WTC11 (cell line): Measurements from ENCODE around the gene PCNX1. TPM values are rescaled to one million over a fixed set of nuclear protein-coding genes. Genes with fewer than 3 reads are reported as not detected.

ENCODE experiments used
- ATAC-seq: fragments of 200-7000 bp; cut with Tn5 transposase; 2 replicates; pipeline ENCODE4 v1.10.0; 2021; ENCODE audit warnings: mild to moderate bottlenecking, moderate library complexity
- CTCF ChIA-PET: fragments of 300-600 bp; sonication (Branson Sonifier 250); formaldehyde crosslinking; loops from one replicate; lab custom pipeline; 2021; ENCODE audit warnings: antibody characterized with exemption; lab: Charles Lee
- POLR2A ChIA-PET: fragments of 350-600 bp; sonication (Branson Sonifier 250); formaldehyde crosslinking; loops from one replicate; lab custom pipeline; 2021; ENCODE audit warnings: antibody characterized with exemption; lab: Charles Lee
- DNase-seq: peaks from one replicate; pipeline ENCODE4 v3.0.0; 2021; ENCODE audit warnings: low spot score
- H3K27ac Mint-ChIP-seq: 2 replicates; pipeline ENCODE4 v1.8.0; 2021; ENCODE audit warnings: mixed read lengths
- H3K27me3 Mint-ChIP-seq: 2 replicates; pipeline ENCODE4 v1.8.0; 2021; ENCODE audit warnings: low read depth, mild to moderate bottlenecking, moderate library complexity, mixed read lengths
- H3K36me3 Mint-ChIP-seq: 2 replicates; pipeline ENCODE4 v1.8.0; 2021; ENCODE audit warnings: mixed read lengths
- H3K4me1 Mint-ChIP-seq: 2 replicates; pipeline ENCODE4 v1.8.0; 2022; ENCODE audit warnings: mixed read lengths
- H3K4me3 Mint-ChIP-seq: 2 replicates; pipeline ENCODE4 v1.8.0; 2021; ENCODE audit warnings: mild to moderate bottlenecking, moderate library complexity, mixed read lengths
- H3K9me3 Mint-ChIP-seq: 2 replicates; pipeline ENCODE4 v1.8.0; 2021; ENCODE audit warnings: mixed read lengths
- AFF4 ChIP-seq: sonication (generic); formaldehyde crosslinking; IDR thresholded peaks from 2 replicates; pipeline ENCODE4 v1.8.1; 2023; ENCODE audit warnings: mild to moderate bottlenecking, missing genetic modification reagents, borderline replicate concordance
- AR ChIP-seq: fragments of 250-450 bp; sonication (Bioruptor Pico); IDR thresholded peaks from 2 replicates; pipeline ENCODE4 v1.9.0; 2021; ENCODE audit warnings: mild to moderate bottlenecking
- CREM ChIP-seq: sonication (generic); formaldehyde crosslinking; IDR thresholded peaks from 2 replicates; pipeline ENCODE4 v1.8.1; 2022; ENCODE audit warnings: mild to moderate bottlenecking, missing genetic modification reagents, moderate library complexity
- ESRRA ChIP-seq: sonication (generic); formaldehyde crosslinking; IDR thresholded peaks from 2 replicates; pipeline ENCODE4 v1.8.1; 2022; ENCODE audit warnings: mild to moderate bottlenecking, missing genetic modification reagents, borderline replicate concordance
- ETV6 ChIP-seq: sonication (generic); formaldehyde crosslinking; IDR thresholded peaks from 2 replicates; pipeline ENCODE4 v1.8.1; 2022; ENCODE audit warnings: mild to moderate bottlenecking, missing genetic modification reagents
- FOXK1 ChIP-seq: sonication (generic); formaldehyde crosslinking; IDR thresholded peaks from 2 replicates; pipeline ENCODE4 v1.8.0; 2022; ENCODE audit warnings: mild to moderate bottlenecking, moderate library complexity, missing genetic modification reagents
- GRHL2 ChIP-seq: fragments of 250-450 bp; sonication (Bioruptor Pico); IDR thresholded peaks from 2 replicates; pipeline ENCODE4 v1.8.0; 2022; ENCODE audit warnings: mild to moderate bottlenecking, moderate library complexity; ENCODE audit not compliant: insufficient replicate concordance, severe bottlenecking
- IRF2 ChIP-seq: sonication (generic); formaldehyde crosslinking; IDR thresholded peaks from 2 replicates; pipeline ENCODE4 v1.8.0; 2022; ENCODE audit warnings: low read depth, missing genetic modification reagents, borderline replicate concordance
- MLX ChIP-seq: sonication (generic); formaldehyde crosslinking; IDR thresholded peaks from 2 replicates; pipeline ENCODE4 v1.8.1; 2023; ENCODE audit warnings: mild to moderate bottlenecking, missing genetic modification reagents, moderate library complexity
- RELA ChIP-seq: sonication (generic); formaldehyde crosslinking; IDR thresholded peaks from 2 replicates; pipeline ENCODE4 v1.8.1; 2022; ENCODE audit warnings: missing genetic modification reagents, mild to moderate bottlenecking, borderline replicate concordance
- STAT6 ChIP-seq: sonication (generic); formaldehyde crosslinking; conservative IDR thresholded peaks from 2 replicates; pipeline ENCODE4 v1.8.1; 2023; ENCODE audit warnings: mild to moderate bottlenecking, low read depth, missing genetic modification reagents, moderate library complexity
- TEAD1 ChIP-seq: sonication (generic); formaldehyde crosslinking; IDR thresholded peaks from 2 replicates; pipeline ENCODE4 v1.8.0; 2022; ENCODE audit warnings: mild to moderate bottlenecking, missing genetic modification reagents
- USF1 ChIP-seq: sonication (generic); formaldehyde crosslinking; IDR thresholded peaks from 2 replicates; pipeline ENCODE4 v1.8.0; 2022; ENCODE audit warnings: mild to moderate bottlenecking, missing genetic modification reagents
- ZNF121 ChIP-seq: sonication (generic); formaldehyde crosslinking; IDR thresholded peaks from 2 replicates; pipeline ENCODE4 v1.8.0; 2023; ENCODE audit warnings: missing genetic modification reagents
- ZNF416 ChIP-seq: fragments of 250-450 bp; sonication (Bioruptor Pico); IDR thresholded peaks from 2 replicates; pipeline ENCODE4 v1.9.0; 2021; ENCODE audit warnings: mild to moderate bottlenecking, inconsistent platforms
- ZNF425 ChIP-seq: fragments of 250-450 bp; sonication (Bioruptor Pico); conservative IDR thresholded peaks from 2 replicates; pipeline ENCODE4 v1.9.0; 2021; ENCODE audit warnings: mild to moderate bottlenecking
- total RNA-seq: library from RNA; stranded (reverse); gene quantifications from 3 replicates; pipeline ENCODE4 v1.2.3, GENCODE V29; 2021

Gene PCNX1
- total RNA-seq, 1 experiment from 2014 or later, result 46.4 TPM

- no peak overlapping the region for H3K27ac Mint-ChIP-seq
- H3K36me3 Mint-ChIP-seq, result peaks cover 20% of the 10 kb centered on the region
- no peaks in the 10 kb centered on the region for H3K27me3 Mint-ChIP-seq
- TF ChIP-seq STAT6 (CRISPR knock-in tag), result no peak
- TF ChIP-seq RELA (CRISPR knock-in tag), result no peak
- no peak for TF ChIP-seq AFF4 (CRISPR knock-in tag)
- TF ChIP-seq GRHL2 (CRISPR knock-in tag), result no peak
- no peak for TF ChIP-seq ETV6
- TF ChIP-seq FOXK1 (CRISPR knock-in tag), result no peak
- TF ChIP-seq MLX (CRISPR knock-in tag), result no peak
- no peak for TF ChIP-seq AR (CRISPR knock-in tag)
- TF ChIP-seq ZNF416 (CRISPR knock-in tag), result no peak
- TF ChIP-seq ZNF121, result no peak
- no peak for TF ChIP-seq ZNF425 (CRISPR knock-in tag)
- TF ChIP-seq IRF2 (CRISPR knock-in tag), result no peak
- TF ChIP-seq USF1 (CRISPR knock-in tag), result no peak
- no peak for TF ChIP-seq CREM (CRISPR knock-in tag)
- TF ChIP-seq ESRRA, result no peak
- TF ChIP-seq TEAD1 (CRISPR knock-in tag), result no peak
- H3K4me3 Mint-ChIP-seq, result no peak overlapping the region
- H3K9me3 Mint-ChIP-seq, result no peaks in the 10 kb centered on the region
- ATAC-seq (no peak), DNase-seq (no peak)
- ChIA-PET POLR2A (no interaction called here), CTCF (interaction anchor here (1.6 kb wide), 1 partner anchor 74 kb away, joined by 4 read pairs; the partner anchor contains the start of gene PCNX1)
- peaks cover 9% of the 10 kb centered on the region for H3K4me1 Mint-ChIP-seq
Measured at GRCh38 chr14:70981000-70981952, 74.0 kb downstream of the PCNX1 start.
